Stomach smooth muscle (tissue), 2 donors: ENCODE measurements around the gene KRT6B.

Experiments used
- H3K27ac ChIP-seq: one replicate; pipeline ENCODE4 v1.7.0; 2013; ENCODE audit warnings: mild to moderate bottlenecking, low read length, inconsistent platforms
- H3K27me3 ChIP-seq, 2 donors: one replicate each; pipeline ENCODE4 v1.7.0; 2013; ENCODE audit warnings: low read length in 2 of 2; ENCODE audit not compliant: insufficient read depth in 2 of 2, control insufficient read depth in 1 of 2
- H3K36me3 ChIP-seq, 2 donors: one replicate each; pipeline ENCODE4 v1.7.0; 2013; ENCODE audit warnings: low read length in 2 of 2; ENCODE audit not compliant: control insufficient read depth in 2 of 2, insufficient read depth in 2 of 2
- H3K4me1 ChIP-seq: one replicate; pipeline ENCODE4 v1.7.0; 2013; ENCODE audit warnings: low read length; ENCODE audit not compliant: control insufficient read depth, insufficient read depth
- H3K4me3 ChIP-seq, 2 donors: one replicate each; pipeline ENCODE4 v1.7.0; 2013; ENCODE audit warnings: low read length in 2 of 2
- H3K9ac ChIP-seq, 2 donors: one replicate each; pipeline ENCODE4 v1.7.0; 2013; ENCODE audit warnings: low read length in 2 of 2, mild to moderate bottlenecking in 1 of 2
- H3K9me3 ChIP-seq, 2 donors: one replicate each; pipeline ENCODE4 v1.7.0; 2013; ENCODE audit warnings: low read length in 2 of 2; ENCODE audit not compliant: control insufficient read depth in 2 of 2
- donor health status: healthy.
- donor health status: Pancreatic carcinoma.

KRT6B gene

DNA sequence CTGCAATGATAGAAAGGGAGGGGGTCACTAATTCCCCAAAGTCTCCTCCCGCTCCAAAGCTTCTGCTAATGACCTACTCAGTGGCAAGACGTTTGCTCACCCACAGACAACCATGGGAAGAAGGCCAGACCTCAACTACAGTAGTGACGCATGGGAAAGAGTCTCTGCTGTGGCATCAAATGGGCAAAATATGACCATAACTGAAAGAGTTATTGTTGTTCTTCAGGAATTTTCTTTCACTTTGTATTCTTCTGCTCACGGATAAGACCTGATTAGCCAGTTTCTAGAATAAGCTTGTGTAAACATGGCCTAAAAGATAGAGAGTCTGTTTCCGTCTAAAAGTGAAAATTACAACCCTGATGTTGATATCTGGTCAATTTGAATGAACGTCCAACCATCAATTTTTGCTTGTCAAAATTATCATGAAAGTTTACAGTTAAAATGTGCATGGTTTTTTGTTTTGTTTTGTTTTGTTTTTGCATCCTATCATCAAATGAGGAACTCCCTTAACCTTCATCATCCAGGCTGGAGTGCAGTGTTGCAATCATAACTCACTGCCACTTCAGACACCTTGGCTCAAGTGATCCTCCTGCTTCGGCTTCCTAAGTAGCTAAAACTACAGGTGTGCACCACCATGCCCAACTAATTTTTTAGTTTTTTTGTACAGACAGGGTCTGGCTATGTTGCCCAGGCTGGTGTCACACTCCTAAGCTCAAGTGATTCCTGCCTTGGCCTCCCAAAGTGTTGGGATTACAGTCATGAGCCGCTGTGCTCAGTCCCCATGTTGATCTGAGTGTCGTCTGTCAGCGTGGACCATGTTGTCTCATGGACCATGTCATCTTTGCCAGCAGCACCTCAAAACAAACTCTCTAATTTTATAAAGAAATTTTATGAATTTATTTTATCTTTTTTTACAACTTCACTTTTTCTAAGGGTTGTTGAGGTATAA, 7.0 kb downstream of the KRT6B start:
- no peak overlapping the region for H3K27ac ChIP-seq
- no peaks in the 10 kb centered on the region for H3K36me3 ChIP-seq
- H3K9me3 ChIP-seq: no peaks in the 10 kb centered on the region
- H3K27me3 ChIP-seq: no peaks in the 10 kb centered on the region
- no peak overlapping the region for H3K9ac ChIP-seq
- no peaks in the 10 kb centered on the region for H3K4me1 ChIP-seq
- H3K4me3 ChIP-seq: no peak overlapping the region

GRCh38 chr12:52443966-52444365, 8.0 kb downstream of the KRT6B start:
- no peak overlapping the region for H3K4me3 ChIP-seq
- no peak overlapping the region for H3K27ac ChIP-seq
- no peaks in the 10 kb centered on the region for H3K27me3 ChIP-seq
- H3K36me3 ChIP-seq: no peaks in the 10 kb centered on the region
- no peaks in the 10 kb centered on the region for H3K4me1 ChIP-seq
- H3K9me3 ChIP-seq: no peaks in the 10 kb centered on the region
- H3K9ac ChIP-seq: no peak overlapping the region

- Histone ChIP-seq H3K27me3 (no peaks in the 10 kb centered on the region), H3K36me3 (no peaks in the 10 kb centered on the region), H3K4me1 (no peaks in the 10 kb centered on the region), H3K27ac (no peak overlapping the region), H3K9me3 (no peaks in the 10 kb centered on the region), H3K9ac (no peak overlapping the region), H3K4me3 (no peak overlapping the region)
Observed at GRCh38 chr12:52442600-52443061, 9.3 kb downstream of the KRT6B start.

DNA sequence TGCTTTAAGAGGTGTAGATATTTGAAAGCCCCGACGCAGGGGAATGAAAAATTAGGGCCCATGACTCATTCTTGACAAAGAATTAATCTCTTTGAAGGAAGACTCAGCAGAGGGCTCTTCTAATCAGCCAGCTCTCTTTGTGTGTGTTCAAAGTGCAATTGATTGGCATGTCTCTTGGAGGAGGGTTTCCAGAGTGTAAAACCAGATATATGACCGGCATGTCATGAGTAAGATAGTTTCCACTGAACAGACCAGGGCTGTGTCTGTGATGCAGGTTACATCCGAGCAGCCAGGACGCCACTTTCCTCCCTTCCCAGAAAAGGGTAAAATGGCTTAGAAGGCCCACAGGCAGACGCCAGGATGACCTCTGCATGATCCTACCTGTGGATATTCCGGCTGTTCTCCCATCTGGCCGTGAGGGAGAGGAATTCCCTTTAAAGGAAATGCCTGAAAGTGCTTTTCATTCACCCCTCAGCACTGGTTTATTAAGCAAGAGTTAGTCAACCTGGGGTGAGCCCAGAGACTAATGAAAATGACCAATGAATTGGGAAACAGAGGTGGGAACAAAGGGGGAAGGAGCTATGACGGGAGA, 10.5 kb downstream of the KRT6B start:
- Histone ChIP-seq H3K4me1 (no peaks in the 10 kb centered on the region), H3K9me3 (no peaks in the 10 kb centered on the region), H3K27me3 (no peaks in the 10 kb centered on the region), H3K36me3 (no peaks in the 10 kb centered on the region), H3K4me3 (no peak overlapping the region), H3K27ac (no peak overlapping the region), H3K9ac (no peak overlapping the region)

DNA sequence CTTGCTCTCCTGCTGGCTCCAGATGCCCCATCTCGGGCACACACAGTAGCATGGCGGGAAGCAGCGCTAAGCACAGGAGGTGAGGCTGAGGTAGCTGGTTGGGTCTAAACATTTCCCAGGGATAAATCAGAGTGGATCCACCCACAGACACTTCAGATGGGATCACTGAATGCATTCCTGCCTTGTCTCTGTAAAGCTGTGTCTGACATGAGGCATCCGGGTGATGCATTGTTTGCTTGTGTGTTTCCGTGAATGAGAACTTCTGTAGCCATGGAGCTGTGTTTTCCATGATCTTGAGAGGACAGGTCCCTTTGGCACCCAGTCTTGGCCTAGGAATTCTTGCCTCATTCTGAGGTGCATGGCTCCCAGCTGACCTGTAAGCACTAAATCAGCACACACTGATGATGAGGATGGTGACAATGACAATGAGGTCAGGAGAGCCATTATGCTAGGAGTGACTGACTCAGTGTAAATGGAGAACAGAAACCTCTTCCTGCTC, 11.1 kb downstream of the KRT6B start:
- Histone ChIP-seq H3K4me3 (no peak overlapping the region), H3K36me3 (no peaks in the 10 kb centered on the region), H3K27me3 (no peaks in the 10 kb centered on the region), H3K9ac (no peak overlapping the region), H3K4me1 (peaks cover 4% of the 10 kb centered on the region), H3K27ac (no peak overlapping the region), H3K9me3 (no peaks in the 10 kb centered on the region)

GRCh38 chr12:52439845-52440244, 12.1 kb downstream of the KRT6B start:
- H3K9me3 ChIP-seq: no peaks in the 10 kb centered on the region
- peaks cover 4% of the 10 kb centered on the region for H3K4me1 ChIP-seq
- no peaks in the 10 kb centered on the region for H3K27me3 ChIP-seq
- no peaks in the 10 kb centered on the region for H3K36me3 ChIP-seq
- no peak overlapping the region for H3K9ac ChIP-seq
- H3K4me3 ChIP-seq: no peak overlapping the region
- H3K27ac ChIP-seq: no peak overlapping the region

- H3K9me3 ChIP-seq: no peaks in the 10 kb centered on the region
- no peak overlapping the region for H3K4me3 ChIP-seq
- no peaks in the 10 kb centered on the region for H3K36me3 ChIP-seq
- H3K27me3 ChIP-seq: no peaks in the 10 kb centered on the region
- no peak overlapping the region for H3K27ac ChIP-seq
- H3K4me1 ChIP-seq: peaks cover 4% of the 10 kb centered on the region
- no peak overlapping the region for H3K9ac ChIP-seq
Observed at GRCh38 chr12:52439420-52439819, 12.5 kb downstream of the KRT6B start.

DNA sequence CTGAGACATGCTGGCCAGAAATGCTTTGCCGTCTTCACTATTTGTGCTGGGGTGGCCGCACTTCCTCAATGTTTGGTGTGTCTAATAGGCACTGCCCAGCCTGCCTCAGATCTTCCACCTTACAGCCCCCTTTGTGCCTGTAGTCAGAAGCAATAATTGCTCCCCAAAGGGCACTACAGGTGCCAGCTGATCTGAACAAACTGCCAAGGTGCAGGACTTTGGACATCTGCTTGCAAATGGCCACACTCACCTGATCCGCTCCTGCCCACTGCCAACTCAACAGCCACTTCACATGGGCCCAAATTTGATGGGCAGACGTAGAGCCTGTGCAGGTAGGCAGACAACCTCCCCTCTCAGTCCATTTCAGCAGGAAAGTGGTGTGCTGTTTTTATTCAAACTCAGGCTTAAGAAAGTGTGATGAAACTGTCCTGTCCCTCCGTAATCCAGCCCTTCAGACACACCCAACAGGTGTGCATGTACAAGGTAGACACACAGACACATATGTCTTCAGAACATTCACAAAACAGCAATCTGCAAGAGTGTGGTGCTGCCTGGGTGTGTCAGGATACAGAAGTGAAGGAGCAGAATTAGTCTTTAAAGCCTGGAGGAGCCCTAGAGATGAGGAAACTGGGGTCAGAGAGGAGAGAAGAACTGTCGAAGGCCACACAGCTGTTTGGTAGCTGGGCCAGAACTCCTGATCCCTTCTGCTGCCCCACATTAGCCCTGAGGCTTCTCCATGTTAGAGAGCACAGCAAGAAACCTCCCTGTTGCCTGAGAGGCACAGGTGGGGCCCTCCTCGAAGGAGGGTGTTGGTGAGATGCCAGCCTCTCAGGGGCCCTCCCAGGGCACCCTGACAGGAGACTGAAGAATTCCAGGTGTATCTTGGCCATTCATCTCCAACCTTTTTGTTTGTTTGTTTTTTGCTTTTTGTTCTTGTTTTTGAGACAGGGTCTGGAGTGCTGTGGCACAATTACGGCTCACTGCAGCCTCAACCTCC, 13.3 kb downstream of the KRT6B start:
- Histone ChIP-seq H3K4me3 (no peak overlapping the region), H3K27ac (no peak overlapping the region), H3K4me1 (peaks cover 4% of the 10 kb centered on the region)

GRCh38 chr12:52437508-52437907, 14.4 kb downstream of the KRT6B start:
- Histone ChIP-seq H3K9ac (no peak overlapping the region), H3K27me3 (peaks cover 0 to 3% of the 10 kb centered on the region in 2 donors), H3K4me1 (peaks cover 4% of the 10 kb centered on the region), H3K27ac (no peak overlapping the region), H3K4me3 (no peak overlapping the region), H3K36me3 (no peaks in the 10 kb centered on the region), H3K9me3 (no peaks in the 10 kb centered on the region)

More for the DNA sequence above, 13.3 kb downstream of the KRT6B start:
- no peaks in the 10 kb centered on the region for H3K9me3 ChIP-seq
- peaks cover 0 to under 1% of the 10 kb centered on the region in 2 donors for H3K27me3 ChIP-seq
- H3K9ac ChIP-seq: no peak overlapping the region
- no peaks in the 10 kb centered on the region for H3K36me3 ChIP-seq

DNA sequence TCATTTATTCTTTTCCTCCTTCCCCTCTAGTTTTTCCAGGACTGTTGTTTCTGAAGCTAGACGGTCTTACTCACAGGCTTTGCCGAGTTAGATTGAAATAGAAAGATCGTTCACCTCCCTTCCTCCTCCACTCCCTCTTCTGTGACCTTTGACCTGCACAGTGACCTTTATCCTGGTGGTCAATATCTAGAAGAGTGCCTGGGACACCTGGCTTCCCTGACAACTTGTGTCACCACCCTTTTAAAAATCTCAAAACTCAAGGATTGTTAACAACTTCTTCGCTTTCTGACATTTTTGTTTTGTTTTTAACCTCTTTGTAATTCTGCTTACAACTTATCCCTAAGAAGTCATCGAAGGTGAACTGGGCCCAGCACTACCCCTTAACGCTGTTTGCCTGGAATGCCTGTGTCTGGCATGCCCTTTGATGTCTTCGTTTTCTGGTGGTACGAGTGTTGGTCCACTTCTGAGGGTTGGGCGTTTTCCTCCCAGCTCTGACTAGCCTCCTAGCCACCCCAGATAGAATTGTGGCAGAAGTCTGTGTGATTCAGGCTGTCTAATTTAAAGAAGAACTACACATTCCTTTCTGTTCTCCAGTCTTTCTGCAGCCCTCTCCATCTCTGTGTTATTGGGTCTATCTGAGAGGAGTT, 15.0 kb downstream of the KRT6B start:
- H3K4me3 ChIP-seq: no peak overlapping the region
- no peaks in the 10 kb centered on the region for H3K36me3 ChIP-seq
- H3K27me3 ChIP-seq: peaks cover 0 to 3% of the 10 kb centered on the region in 2 donors
- peaks cover 4% of the 10 kb centered on the region for H3K4me1 ChIP-seq
- no peaks in the 10 kb centered on the region for H3K9me3 ChIP-seq
- no peak overlapping the region for H3K27ac ChIP-seq
- H3K9ac ChIP-seq: no peak overlapping the region
